Small intestine (tissue), 16 donors: ENCODE results near the gene TBC1D20. TPM values are rescaled to one million over a fixed set of nuclear protein-coding genes. Genes with fewer than 3 reads are reported as not detected.
A peak's percentile ranks its signal among the peaks of the same experiment; 100 is the strongest.
"Not testable (repeated sequence)": the region's sequence is repeated elsewhere in the genome, so short reads cannot be mapped to it uniquely, and the experiment has no call there.

Experiments
- DNase-seq, 2 donors: peaks; one replicate each; pipeline versions ENCODE4 v3.0.0 to v3.0.0-alpha.2; 2013
- FAIRE-seq: peaks from 2 replicates; lab custom pipeline; 2012; peaks lifted over from hg19 to GRCh38; lab: Jason Lieb, UNC
- H3K27ac ChIP-seq, 3 donors: one replicate each; pipeline ENCODE4 v1.5.1; 2013; ENCODE audit warnings: low read length in 2 of 3, mild to moderate bottlenecking in 2 of 3, control low read depth in 1 of 3, inconsistent platforms in 1 of 3, low read depth in 1 of 3, moderate library complexity in 1 of 3
- H3K27me3 ChIP-seq, 3 donors: one replicate each; pipeline ENCODE4 v1.6.1; 2013; ENCODE audit warnings: low read length in 3 of 3, inconsistent platforms in 1 of 3; ENCODE audit not compliant: control insufficient read depth in 3 of 3, insufficient read depth in 3 of 3
- H3K36me3 ChIP-seq, 3 donors: one replicate each; pipeline ENCODE4 v1.6.1; 2013; ENCODE audit warnings: low read length in 3 of 3, inconsistent platforms in 1 of 3, low read depth in 1 of 3, mild to moderate bottlenecking in 1 of 3, moderate library complexity in 1 of 3; ENCODE audit not compliant: control insufficient read depth in 3 of 3, insufficient read depth in 2 of 3
- H3K4me1 ChIP-seq, 3 donors: one replicate each; pipeline ENCODE4 v1.6.1; 2013; ENCODE audit warnings: low read length in 2 of 3, inconsistent platforms in 1 of 3, low read depth in 1 of 3, mild to moderate bottlenecking in 1 of 3, moderate library complexity in 1 of 3; ENCODE audit not compliant: control insufficient read depth in 3 of 3, insufficient read depth in 2 of 3
- H3K4me3 ChIP-seq, 3 donors: one replicate each; pipeline ENCODE4 v1.5.1; 2013; ENCODE audit warnings: low read length in 3 of 3, control low read depth in 1 of 3, inconsistent platforms in 1 of 3, low read depth in 1 of 3, mild to moderate bottlenecking in 1 of 3, moderate library complexity in 1 of 3
- H3K9me3 ChIP-seq, 2 donors: one replicate each; pipeline ENCODE4 v1.6.1; 2013; ENCODE audit warnings: low read depth in 1 of 2, low read length in 1 of 2; ENCODE audit not compliant: control insufficient read depth in 2 of 2, insufficient read depth in 1 of 2
- WGBS, 3 donors: extraction: QIAGEN DNeasy Blood & Tissue Kit; methylation state at CpG; one replicate each; pipeline ENCODE4 v1.1.7; 2013; 5-methylcytosine and 5-hydroxymethylcytosine counted together
- long read RNA-seq, 10 donors: transcript quantifications; one replicate each; lab custom pipeline, GENCODE V29; 2026
- polyA plus RNA-seq, 4 donors: library from polyadenylated mRNA; stranded (reverse) in 3 of 4; unstranded in 1 of 4; fragments of 200-250 nt in 3 of 4; fragments of 120-200 nt in 1 of 4; gene quantifications; one replicate each; pipeline versions ENCODE4 v1.2.1 to v1.2.3, GENCODE V29; 2013
- donor health status: healthy with polysubstance abuse.
- donor health status: control.
- donor health status: control.
- donor health status: Bipolar disorder and iron deficiency.
- donor health status: healthy.

TBC1D20 gene
- polyA plus RNA-seq = 10 to 100 TPM; 13.1 to 28.7 (median 14.8) TPM
- long read RNA-seq, donor 1, full-length matches to known transcripts = 10 of 17 reads
- long read RNA-seq, donor 1, partial matches to known transcripts = 7 of 17 reads
- long read RNA-seq, donor 1, other reads (novel, unspliced or antisense) = 0 of 17 reads
- long read RNA-seq, donor 2, full-length matches to known transcripts = 1 of 1 reads
- long read RNA-seq, donor 2, partial matches to known transcripts = 0 of 1 reads
- long read RNA-seq, donor 2, other reads (novel, unspliced or antisense) = 0 of 1 reads
- long read RNA-seq, donor 3, full-length matches to known transcripts = 3 of 3 reads
- long read RNA-seq, donor 3, partial matches to known transcripts = 0 of 3 reads
- long read RNA-seq, donor 3, other reads (novel, unspliced or antisense) = 0 of 3 reads
- long read RNA-seq, donor 4 = 0 reads
- long read RNA-seq, donor 5, full-length matches to known transcripts = 1 of 1 reads
- long read RNA-seq, donor 5, partial matches to known transcripts = 0 of 1 reads
- long read RNA-seq, donor 5, other reads (novel, unspliced or antisense) = 0 of 1 reads
- long read RNA-seq, donor 6, full-length matches to known transcripts = 8 of 8 reads
- long read RNA-seq, donor 6, partial matches to known transcripts = 0 of 8 reads
- long read RNA-seq, donor 6, other reads (novel, unspliced or antisense) = 0 of 8 reads
- long read RNA-seq, donor 7, full-length matches to known transcripts = 7 of 7 reads
- long read RNA-seq, donor 7, partial matches to known transcripts = 0 of 7 reads
- long read RNA-seq, donor 7, other reads (novel, unspliced or antisense) = 0 of 7 reads
- long read RNA-seq, donor 8, full-length matches to known transcripts = 2 of 2 reads
- long read RNA-seq, donor 8, partial matches to known transcripts = 0 of 2 reads
- long read RNA-seq, donor 8, other reads (novel, unspliced or antisense) = 0 of 2 reads
- long read RNA-seq, donor 9, full-length matches to known transcripts = 1 of 1 reads
- long read RNA-seq, donor 9, partial matches to known transcripts = 0 of 1 reads
- long read RNA-seq, donor 9, other reads (novel, unspliced or antisense) = 0 of 1 reads
- long read RNA-seq, donor 10, full-length matches to known transcripts = 8 of 8 reads
- long read RNA-seq, donor 10, partial matches to known transcripts = 0 of 8 reads
- long read RNA-seq, donor 10, other reads (novel, unspliced or antisense) = 0 of 8 reads

- DNase-seq (peak; percentile 89 to 95), FAIRE-seq (no peak)
- 0 to 1% (median 1%) methylated on average over 29 to 80 of the region's 80 CpGs for WGBS, 3 donors
- Histone ChIP-seq H3K9me3 (peaks cover 0 to under 1% of the 10 kb centered on the region in 2 donors), H3K4me3 (peak within 1 kb of the TSS; percentile 64 to 98 (median 84)), H3K4me1 (peaks cover 0 to 9% (median 8%) of the 10 kb centered on the region in 3 donors), H3K27me3 (no peaks in the 10 kb centered on the region), H3K27ac (peak within 1 kb of the TSS; percentile 50 to 96 (median 75)), H3K36me3 (peaks cover 0 to 7% (median 0%) of the 10 kb centered on the region in 3 donors)
Measured at GRCh38 chr20:462199-462991, at the start of gene TBC1D20. Gene TBC1D20, minus strand, starts transcription at chr20:462533. Its CDS starts 128 bp downstream, at chr20:462405.

GRCh38 chr20:510328-511057, 48.2 kb upstream of the TBC1D20 start:
- FAIRE-seq, H3K4me3 ChIP-seq, H3K27ac ChIP-seq, H3K27me3 ChIP-seq, H3K4me1 ChIP-seq, H3K9me3 ChIP-seq: not testable (repeated sequence)
- peaks cover 0 to 21% (median 16%) of the 10 kb centered on the region in 3 donors for H3K36me3 ChIP-seq
- 55 to 70% (median 66%) methylated on average over 9 of the region's 9 CpGs for WGBS, 3 donors
- peak; percentile 33 to 41 for DNase-seq

GRCh38 chr20:508364-508787, 46.0 kb upstream of the TBC1D20 start:
- not testable (repeated sequence) for H3K9me3 ChIP-seq, DNase-seq, H3K27ac ChIP-seq, H3K27me3 ChIP-seq, FAIRE-seq
- WGBS, 3 donors = 29 to 43% (median 43%) methylated on average over 6 of the region's 6 CpGs
- Histone ChIP-seq H3K36me3 (peaks cover 0 to 18% (median 18%) of the 10 kb centered on the region in 3 donors), H3K4me3 (peak overlapping the region in 1 of 3 donors; percentile 7), H3K4me1 (peaks cover 0 to 13% (median 9%) of the 10 kb centered on the region in 3 donors)

GRCh38 chr20:507761-508332, 45.5 kb upstream of the TBC1D20 start:
- 77 to 86% (median 82%) methylated on average over 7 of the region's 7 CpGs for WGBS, 3 donors
- Histone ChIP-seq H3K27me3 (no peaks in the 10 kb centered on the region), H3K27ac (no peak overlapping the region), H3K4me3 (peak overlapping the region in 1 of 3 donors; percentile 7), H3K4me1 (peaks cover 0 to 13% (median 9%) of the 10 kb centered on the region in 3 donors), H3K9me3 (no peaks in the 10 kb centered on the region), H3K36me3 (peaks cover 3 to 23% (median 19%) of the 10 kb centered on the region in 3 donors)
- no peak for DNase-seq
- no peak for FAIRE-seq

- FAIRE-seq (no peak), DNase-seq (no peak)
- 88 to 89% (median 89%) methylated on average over 7 of the region's 7 CpGs for WGBS, 3 donors
- Histone ChIP-seq H3K4me1 (peaks cover 0 to 13% (median 9%) of the 10 kb centered on the region in 3 donors), H3K9me3 (no peaks in the 10 kb centered on the region), H3K4me3 (no peak overlapping the region), H3K27ac (no peak overlapping the region), H3K36me3 (peaks cover 5 to 25% (median 19%) of the 10 kb centered on the region in 3 donors), H3K27me3 (no peaks in the 10 kb centered on the region)
Measured at GRCh38 chr20:507006-507758, 44.8 kb upstream of the TBC1D20 start.

GRCh38 chr20:504632-505075, 42.3 kb upstream of the TBC1D20 start:
- 16 to 57% (median 35%) methylated on average over 3 of the region's 3 CpGs for WGBS, 3 donors
- Histone ChIP-seq H3K27ac (peak overlapping the region in 2 of 3 donors; percentile 13 to 40), H3K4me3 (no peak overlapping the region), H3K4me1 (peaks cover 0 to 8% (median 5%) of the 10 kb centered on the region in 3 donors), H3K27me3 (no peaks in the 10 kb centered on the region), H3K9me3 (no peaks in the 10 kb centered on the region), H3K36me3 (peaks cover 7 to 32% (median 24%) of the 10 kb centered on the region in 3 donors)
- DNase-seq = peak; percentile 59 to 76
- peak; percentile 94 for FAIRE-seq
